Breast epithelium (tissue), 4 donors: ENCODE measurements around the gene ANKRD53. TPM values are rescaled to one million over a fixed set of nuclear protein-coding genes. Genes with fewer than 3 reads are reported as not detected.

ENCODE experiments used
- DNase-seq, 2 donors: peaks; one replicate each; pipeline ENCODE4 v3.0.0-alpha.2; 2019; ENCODE audit warnings: low spot score in 2 of 2
- H3K27ac ChIP-seq, 2 donors: fragments of 200-600 bp; sonication (generic) in 1 of 2; one replicate each; pipeline ENCODE4 v1.5.1; 2016 to 2019; ENCODE audit warnings: mild to moderate bottlenecking in 1 of 2
- H3K27me3 ChIP-seq, 2 donors: fragments of 200-600 bp; sonication (generic) in 1 of 2; one replicate each; pipeline versions ENCODE4 v1.5.1 to v1.6.0; 2017 to 2019; ENCODE audit warnings: control low read depth in 1 of 2, mild to moderate bottlenecking in 1 of 2
- H3K36me3 ChIP-seq: fragments of 200-600 bp; one replicate; pipeline ENCODE4 v1.5.1; 2019
- H3K4me1 ChIP-seq, 2 donors: fragments of 200-600 bp; sonication (generic); one replicate each; pipeline ENCODE4 v1.5.1; 2016 to 2019; ENCODE audit warnings: control low read depth in 1 of 2
- H3K4me3 ChIP-seq, 3 donors: fragments of 200-600 bp; sonication (generic); 1 replicate in 2 of 3; 2 replicates in 1 of 3; pipeline ENCODE4 v1.5.1; 2016 to 2019; ENCODE audit warnings: mild to moderate bottlenecking in 3 of 3, moderate library complexity in 2 of 3
- H3K9me3 ChIP-seq, 2 donors: fragments of 200-600 bp; sonication (generic) in 1 of 2; one replicate each; pipeline ENCODE4 v1.5.1; 2016 to 2019; ENCODE audit warnings: control low read depth in 1 of 2
- POLR2A ChIP-seq: fragments of 450-650 bp; IDR thresholded peaks from one replicate; pipeline ENCODE4 v1.6.1; 2016; ENCODE audit warnings: antibody characterized with exemption, mild to moderate bottlenecking, moderate library complexity
- POLR2AphosphoS5 ChIP-seq, 3 donors: sonication (generic); formaldehyde crosslinking; IDR thresholded peaks; one replicate each; pipeline ENCODE4 v1.6.1; 2017; ENCODE audit warnings: antibody characterized with exemption in 3 of 3
- intact Hi-C: fragments of 100-400 bp; cut with DNase I; formaldehyde crosslinking; loops from one replicate; pipeline ENCODE4 v1.15.1; 2023; ENCODE audit warnings: low total_unique reads
- total RNA-seq, 3 donors: library from RNA; depleted of rRNA; stranded (reverse); fragments of >200 nt; gene quantifications; one replicate each; pipeline ENCODE4 v1.1.0, GENCODE V29; 2016
- TF ChIP-seq, protein P1 (sequence below), 3 donors: fragments of 450-650 bp; IDR thresholded peaks; one replicate each; pipeline ENCODE4 v1.5.1; 2016 to 2017; ENCODE audit warnings: antibody characterized with exemption in 3 of 3, mild to moderate bottlenecking in 3 of 3, moderate library complexity in 3 of 3

Gene ANKRD53
- total RNA-seq, 3 donors from 2014 or later, result 2.8 to 4.9 (median 3.2) TPM

DNA sequence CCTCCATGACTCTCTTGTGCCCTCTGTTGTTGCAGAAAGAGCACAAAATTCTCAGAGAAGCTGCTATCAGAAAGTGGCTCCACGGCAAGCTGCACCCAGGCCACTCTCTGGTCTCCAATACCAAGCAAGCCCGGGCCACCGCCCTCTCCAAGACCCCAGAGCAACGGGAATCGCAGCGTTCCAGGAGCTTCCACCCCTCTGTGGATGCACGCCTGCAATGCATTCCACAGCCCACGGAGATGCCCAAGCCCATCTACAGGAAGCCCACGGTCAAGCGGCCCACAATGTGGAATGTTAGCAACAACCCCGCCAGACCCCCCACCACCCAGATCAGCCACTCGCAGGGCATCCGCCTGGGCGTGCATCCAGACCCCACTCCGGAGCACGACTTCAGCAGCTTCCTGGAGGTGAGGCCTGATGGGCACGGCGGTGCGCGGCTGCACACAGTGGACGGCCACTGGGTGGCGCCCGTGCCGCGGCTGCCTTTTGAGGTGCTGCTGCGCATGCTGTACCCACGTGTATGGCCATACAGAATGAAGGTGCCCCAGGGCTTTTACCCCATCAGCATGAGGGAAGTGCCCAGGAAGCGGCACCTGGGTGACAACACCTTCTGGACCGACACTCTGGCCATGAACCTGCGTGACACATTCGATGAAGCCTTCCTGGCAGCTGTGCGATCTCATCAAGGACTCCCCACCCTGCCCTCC lies 6.3 kb downstream of the ANKRD53 start:
- DNase-seq, result peak; percentile 50 to 52
- intact Hi-C loops, result no loop called here
- Histone ChIP-seq H3K9me3 (no peaks in the 10 kb centered on the region), H3K27me3 (no peaks in the 10 kb centered on the region), H3K4me3 (no peak overlapping the region), H3K27ac (peak overlapping the region in 1 of 2 donors; percentile 4), H3K4me1 (no peaks in the 10 kb centered on the region), H3K36me3 (no peaks in the 10 kb centered on the region)
- no peak for TF ChIP-seq POLR2AphosphoS5 (IDR thresholded peaks at IDR 0.05)
- TF ChIP-seq, protein P1, sequence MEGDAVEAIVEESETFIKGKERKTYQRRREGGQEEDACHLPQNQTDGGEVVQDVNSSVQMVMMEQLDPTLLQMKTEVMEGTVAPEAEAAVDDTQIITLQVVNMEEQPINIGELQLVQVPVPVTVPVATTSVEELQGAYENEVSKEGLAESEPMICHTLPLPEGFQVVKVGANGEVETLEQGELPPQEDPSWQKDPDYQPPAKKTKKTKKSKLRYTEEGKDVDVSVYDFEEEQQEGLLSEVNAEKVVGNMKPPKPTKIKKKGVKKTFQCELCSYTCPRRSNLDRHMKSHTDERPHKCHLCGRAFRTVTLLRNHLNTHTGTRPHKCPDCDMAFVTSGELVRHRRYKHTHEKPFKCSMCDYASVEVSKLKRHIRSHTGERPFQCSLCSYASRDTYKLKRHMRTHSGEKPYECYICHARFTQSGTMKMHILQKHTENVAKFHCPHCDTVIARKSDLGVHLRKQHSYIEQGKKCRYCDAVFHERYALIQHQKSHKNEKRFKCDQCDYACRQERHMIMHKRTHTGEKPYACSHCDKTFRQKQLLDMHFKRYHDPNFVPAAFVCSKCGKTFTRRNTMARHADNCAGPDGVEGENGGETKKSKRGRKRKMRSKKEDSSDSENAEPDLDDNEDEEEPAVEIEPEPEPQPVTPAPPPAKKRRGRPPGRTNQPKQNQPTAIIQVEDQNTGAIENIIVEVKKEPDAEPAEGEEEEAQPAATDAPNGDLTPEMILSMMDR (IDR thresholded peaks at IDR 0.05), result peak in 2 of 3 donors; percentile 32 to 61
- no peak for TF ChIP-seq POLR2A

DNA sequence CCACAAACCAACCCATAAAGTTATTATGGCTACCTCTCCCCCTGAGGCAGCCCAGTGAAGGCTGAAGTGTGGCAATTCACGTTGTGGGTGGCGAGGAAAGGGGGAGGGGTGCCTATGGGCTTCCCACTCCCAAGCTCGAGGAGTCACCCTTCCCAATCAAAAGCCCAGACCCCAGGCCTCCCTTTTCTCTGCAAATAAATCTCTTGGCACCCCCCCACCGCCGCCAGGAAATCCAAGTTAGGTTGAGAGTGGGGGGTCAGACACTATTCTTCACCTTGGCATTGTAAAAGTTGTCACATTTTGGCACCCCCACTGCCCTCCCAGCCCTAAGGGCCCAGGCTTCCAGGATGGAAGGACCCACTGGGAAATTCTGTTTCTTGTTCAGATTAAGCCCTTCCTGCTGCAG lies 6.9 kb downstream of the ANKRD53 start:
- H3K36me3 ChIP-seq, result no peaks in the 10 kb centered on the region
- no peak overlapping the region for H3K4me3 ChIP-seq
- H3K27ac ChIP-seq, result peak overlapping the region in 1 of 2 donors; percentile 4
- H3K27me3 ChIP-seq, result no peaks in the 10 kb centered on the region
- no peaks in the 10 kb centered on the region for H3K9me3 ChIP-seq
- TF ChIP-seq POLR2AphosphoS5 (IDR thresholded peaks at IDR 0.05) (no peak), POLR2A (no peak)
- TF ChIP-seq, protein P1 (IDR thresholded peaks at IDR 0.05), result no peak
- intact Hi-C loops, result no loop called here
- DNase-seq, result peak; percentile 16 to 27
- H3K4me1 ChIP-seq, result no peaks in the 10 kb centered on the region

DNA sequence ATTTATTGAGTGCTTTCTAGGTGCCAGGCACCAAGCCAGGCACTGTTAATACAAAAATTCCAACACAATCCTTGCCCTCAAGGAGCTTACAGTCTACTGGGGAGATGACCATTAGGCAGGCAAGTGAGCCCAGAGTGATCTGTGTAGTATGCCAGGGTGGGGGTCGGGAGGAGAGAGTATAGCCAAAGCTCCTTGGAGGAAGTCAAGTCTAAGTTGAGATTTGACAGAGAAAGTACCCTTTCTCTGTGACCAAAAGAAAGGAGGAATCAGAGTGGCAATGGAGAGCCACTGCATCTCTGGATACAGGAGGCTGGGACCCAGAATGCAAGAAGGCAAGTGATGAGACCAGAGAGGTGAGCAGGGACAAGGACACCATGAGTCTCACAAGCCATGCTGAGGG lies 7.5 kb downstream of the ANKRD53 start:
- TF ChIP-seq, protein P1 (IDR thresholded peaks at IDR 0.05), result no peak
- TF ChIP-seq POLR2AphosphoS5 (IDR thresholded peaks at IDR 0.05), result no peak
- no peak for TF ChIP-seq POLR2A
- DNase-seq, result peak; percentile 5 to 40
- no peaks in the 10 kb centered on the region for H3K36me3 ChIP-seq
- no peaks in the 10 kb centered on the region for H3K9me3 ChIP-seq
- intact Hi-C loops, result no loop called here
- no peaks in the 10 kb centered on the region for H3K27me3 ChIP-seq
- H3K4me3 ChIP-seq, result no peak overlapping the region
- no peak overlapping the region for H3K27ac ChIP-seq
- H3K4me1 ChIP-seq, result no peaks in the 10 kb centered on the region

DNA sequence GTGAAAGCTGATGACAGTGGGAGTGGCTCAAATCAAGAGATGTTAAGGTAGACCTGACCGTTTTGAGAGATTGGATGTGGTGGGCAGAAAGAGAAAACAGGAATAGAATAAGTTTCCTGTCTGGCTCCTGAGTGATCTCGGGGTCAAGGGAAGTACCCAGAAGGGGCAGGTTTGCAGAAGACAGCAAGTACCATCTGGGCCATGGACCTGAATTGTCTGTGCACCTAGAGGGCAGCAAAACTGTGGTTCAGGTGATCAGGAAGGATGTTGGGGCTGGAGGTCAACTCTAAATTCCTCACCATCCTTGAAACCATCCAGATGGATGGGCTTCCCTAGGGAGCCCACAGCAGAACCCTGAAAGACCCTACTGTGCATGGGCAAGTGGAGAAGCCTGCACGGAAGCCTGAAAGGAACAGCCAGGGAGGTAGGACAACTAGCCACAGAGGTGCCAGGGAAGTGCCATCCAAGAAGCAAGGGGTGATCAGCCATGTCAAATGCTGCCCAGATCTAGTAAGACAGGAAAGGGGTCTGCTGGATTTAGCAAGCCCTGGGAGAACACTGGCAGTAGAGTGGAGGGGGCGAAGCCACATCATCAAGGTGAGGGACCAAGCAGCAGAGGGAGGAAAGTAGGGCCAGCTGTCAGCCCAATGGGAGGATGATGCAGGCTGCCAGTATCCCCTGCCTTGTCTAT lies 8.2 kb downstream of the ANKRD53 start:
- Histone ChIP-seq H3K4me3 (no peak overlapping the region), H3K4me1 (no peaks in the 10 kb centered on the region), H3K27ac (no peak overlapping the region), H3K9me3 (no peaks in the 10 kb centered on the region), H3K27me3 (no peaks in the 10 kb centered on the region), H3K36me3 (no peaks in the 10 kb centered on the region)
- DNase-seq, result peak; percentile 5 to 10
- TF ChIP-seq, protein P1 (IDR thresholded peaks at IDR 0.05), result no peak
- TF ChIP-seq POLR2A, result no peak
- TF ChIP-seq POLR2AphosphoS5 (IDR thresholded peaks at IDR 0.05), result no peak
- intact Hi-C loops, result no loop called here

DNA sequence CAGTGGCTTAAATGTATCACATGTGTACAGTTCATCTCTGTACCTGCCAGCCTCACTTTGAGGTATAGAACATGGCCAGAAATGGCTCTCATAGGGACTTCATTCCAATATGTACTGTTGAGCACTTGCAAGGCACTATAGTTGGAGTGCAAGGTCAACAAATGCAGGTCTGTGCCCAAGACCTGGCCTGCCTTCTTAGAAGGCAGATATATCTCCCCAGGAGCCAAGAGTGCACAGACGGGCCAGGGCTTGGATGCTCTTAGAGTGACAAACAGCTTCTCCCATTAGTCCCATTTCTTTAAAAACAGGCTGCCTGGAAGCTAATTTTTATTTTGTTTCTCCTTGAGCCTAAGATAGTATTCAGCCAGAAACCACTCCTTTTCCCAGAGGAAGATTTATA lies 9.0 kb downstream of the ANKRD53 start:
- no peaks in the 10 kb centered on the region for H3K9me3 ChIP-seq
- DNase-seq, result no peak
- no peaks in the 10 kb centered on the region for H3K4me1 ChIP-seq
- intact Hi-C loops, result no loop called here
- no peaks in the 10 kb centered on the region for H3K27me3 ChIP-seq
- no peaks in the 10 kb centered on the region for H3K36me3 ChIP-seq
- H3K4me3 ChIP-seq, result no peak overlapping the region
- TF ChIP-seq POLR2AphosphoS5 (IDR thresholded peaks at IDR 0.05), result no peak
- TF ChIP-seq, protein P1 (IDR thresholded peaks at IDR 0.05), result no peak
- no peak for TF ChIP-seq POLR2A
- H3K27ac ChIP-seq, result no peak overlapping the region
